Ishikawa (cell line): ENCODE results near the gene SNRNP200.

Experiments used
- CEBPB ChIP-seq: IDR thresholded peaks from 2 replicates; pipeline ENCODE4 v1.6.1; 2012
- CREB1 ChIP-seq: IDR thresholded peaks from 2 replicates; pipeline ENCODE4 v1.6.1; 2012; ENCODE audit warnings: low read depth
- EGR1 ChIP-seq: IDR thresholded peaks from 2 replicates; pipeline ENCODE4 v1.6.1; 2012
- EP300 ChIP-seq: IDR thresholded peaks from 2 replicates; pipeline ENCODE4 v1.6.1; 2012; ENCODE audit warnings: borderline replicate concordance
- FOXM1 ChIP-seq: IDR thresholded peaks from 2 replicates; pipeline ENCODE4 v1.6.1; 2012; ENCODE audit warnings: low read depth, borderline replicate concordance
- MAX ChIP-seq: IDR thresholded peaks from 2 replicates; pipeline ENCODE4 v1.6.1; 2012
- NFIC ChIP-seq: IDR thresholded peaks from 2 replicates; pipeline ENCODE4 v1.6.1; 2012
- RAD21 ChIP-seq: IDR thresholded peaks from 2 replicates; pipeline ENCODE4 v1.6.1; 2012; ENCODE audit warnings: low read depth
- REST ChIP-seq: IDR thresholded peaks from 2 replicates; pipeline ENCODE4 v1.6.1; 2012; ENCODE audit warnings: low read depth, mild to moderate bottlenecking
- TAF1 ChIP-seq: IDR thresholded peaks from 2 replicates; pipeline ENCODE4 v1.6.1; 2012; ENCODE audit warnings: low read depth, mild to moderate bottlenecking
- TCF12 ChIP-seq: IDR thresholded peaks from 2 replicates; pipeline ENCODE4 v1.6.1; 2012; ENCODE audit warnings: low read depth
- TEAD4 ChIP-seq: IDR thresholded peaks from 2 replicates; pipeline ENCODE4 v1.6.1; 2012
- USF1 ChIP-seq: IDR thresholded peaks from 2 replicates; pipeline ENCODE4 v1.6.1; 2012
- YY1 ChIP-seq: IDR thresholded peaks from 2 replicates; pipeline ENCODE4 v1.6.1; 2012; ENCODE audit warnings: low read depth
- ZBTB7A ChIP-seq: IDR thresholded peaks from 2 replicates; pipeline ENCODE4 v1.6.1; 2012; ENCODE audit warnings: low read depth

SNRNP200 gene

DNA sequence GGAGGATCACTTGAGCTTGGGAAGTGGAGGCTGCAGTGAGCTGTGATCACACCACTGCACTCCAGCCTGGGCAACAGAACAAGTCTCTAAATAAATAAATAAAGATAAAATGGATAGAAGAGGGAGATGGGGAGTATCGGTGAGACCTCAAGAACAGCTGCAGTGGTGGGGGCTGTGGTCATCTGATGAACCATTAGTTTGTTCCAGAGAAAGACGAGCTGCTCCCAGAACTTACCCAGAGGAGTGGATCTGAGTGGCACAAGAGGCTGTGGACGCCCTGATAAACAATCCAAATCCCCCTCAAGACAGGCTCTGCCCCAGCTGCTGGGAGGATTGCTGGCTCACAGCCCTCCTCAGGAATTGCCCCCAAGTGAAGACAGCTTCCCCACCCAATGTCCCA is 66.3 kb downstream of the SNRNP200 start:
- TF ChIP-seq EGR1 (no peak), MAX (no peak), CREB1 (no peak), TEAD4 (no peak), USF1 (no peak)

DNA sequence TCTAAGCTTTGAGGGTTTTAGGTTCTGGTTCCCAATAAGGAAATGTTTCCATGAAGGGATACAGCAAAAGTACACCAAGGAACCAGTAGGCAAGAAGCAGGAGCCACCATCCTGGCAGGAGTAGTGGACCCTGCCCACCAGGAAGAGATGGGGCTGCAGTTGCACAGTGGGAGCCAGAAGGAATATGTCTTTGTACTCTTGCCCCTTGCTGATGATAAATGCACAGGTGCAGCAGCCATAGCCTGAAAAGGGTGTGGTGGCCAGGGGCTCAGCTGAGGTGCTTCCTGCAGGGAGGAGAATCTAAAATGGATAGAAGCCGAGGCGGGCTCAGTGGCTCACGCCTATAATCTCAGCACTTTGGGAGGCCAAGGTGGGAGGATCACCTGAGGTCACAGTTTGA is 67.1 kb downstream of the SNRNP200 start:
- TF ChIP-seq RAD21 (no peak), FOXM1 (no peak), NFIC (no peak), CREB1 (no peak), USF1 (no peak), CEBPB (no peak), EP300 (no peak), MAX (no peak), ZBTB7A (no peak), REST (no peak), TCF12 (no peak), EGR1 (no peak), TEAD4 (no peak), TAF1 (no peak), YY1 (no peak)

- TF ChIP-seq CEBPB (no peak), TCF12 (no peak)
These were observed 68.5 kb downstream of the SNRNP200 start for GRCh38 chr2:96236882-96237281.

DNA sequence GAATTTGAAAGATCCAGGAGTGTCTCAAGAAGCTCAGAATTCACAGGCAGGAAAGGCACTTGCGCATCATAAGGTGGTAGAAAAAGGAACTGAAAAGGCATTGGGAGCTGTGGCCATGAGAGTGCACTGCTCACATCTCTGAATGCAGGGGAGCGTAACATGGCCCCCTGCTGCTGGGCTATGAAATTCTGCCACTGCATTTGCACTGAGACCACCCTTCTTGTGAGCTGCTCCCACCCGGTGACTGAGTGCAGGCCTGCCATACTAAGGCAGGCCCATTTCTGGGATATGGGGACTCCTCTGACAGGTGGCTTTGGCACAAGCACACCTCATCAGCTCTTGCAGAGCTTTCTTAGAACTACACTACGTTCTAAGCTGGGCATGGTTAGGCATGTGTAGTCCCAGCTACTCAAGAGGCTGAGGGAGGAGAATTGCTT is 71.4 kb downstream of the SNRNP200 start:
- no peak for TF ChIP-seq NFIC
- TF ChIP-seq EGR1, result no peak
- no peak for TF ChIP-seq ZBTB7A
- no peak for TF ChIP-seq TEAD4
- no peak for TF ChIP-seq RAD21
- no peak for TF ChIP-seq REST
- TF ChIP-seq FOXM1, result no peak

DNA sequence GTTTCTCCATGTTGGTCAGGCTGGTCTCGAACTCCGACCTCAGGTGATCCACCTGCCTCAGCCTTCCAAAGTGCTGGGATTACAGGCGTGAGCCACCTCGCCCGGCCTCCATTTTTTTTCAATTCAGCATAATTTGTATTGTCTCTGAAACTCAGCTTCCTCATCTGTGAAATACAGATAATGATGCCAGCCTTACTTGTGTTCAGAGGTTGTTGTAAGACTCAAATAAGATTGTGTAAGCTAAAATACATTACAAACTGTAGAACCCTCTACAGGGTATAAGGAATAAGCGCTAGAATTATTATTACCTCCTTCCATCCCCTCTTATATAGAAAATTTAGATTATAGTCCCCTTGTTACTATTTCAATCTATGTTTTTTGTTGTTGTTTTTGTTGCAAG is 71.9 kb downstream of the SNRNP200 start:
- no peak for TF ChIP-seq TEAD4
- no peak for TF ChIP-seq TCF12
- TF ChIP-seq CEBPB, result no peak
- no peak for TF ChIP-seq CREB1
- no peak for TF ChIP-seq EGR1
- TF ChIP-seq NFIC, result no peak
- no peak for TF ChIP-seq USF1
- TF ChIP-seq TAF1, result no peak
- TF ChIP-seq FOXM1, result no peak
- TF ChIP-seq MAX, result no peak
- TF ChIP-seq YY1, result no peak
- TF ChIP-seq EP300, result no peak
- no peak for TF ChIP-seq REST
- no peak for TF ChIP-seq ZBTB7A
- no peak for TF ChIP-seq RAD21
